ENCODE data around the gene SRSF12. TPM values are rescaled to one million over a fixed set of nuclear protein-coding genes. Genes with fewer than 3 reads are reported as not detected.
A peak's percentile ranks its signal among the peaks of the same experiment; 100 is the strongest.

SRSF12 gene
- total RNA-seq, 4 donors from 2014 or later, result under 0.01 to 1.7 (median 0.60) TPM; not detected in 1

DNA sequence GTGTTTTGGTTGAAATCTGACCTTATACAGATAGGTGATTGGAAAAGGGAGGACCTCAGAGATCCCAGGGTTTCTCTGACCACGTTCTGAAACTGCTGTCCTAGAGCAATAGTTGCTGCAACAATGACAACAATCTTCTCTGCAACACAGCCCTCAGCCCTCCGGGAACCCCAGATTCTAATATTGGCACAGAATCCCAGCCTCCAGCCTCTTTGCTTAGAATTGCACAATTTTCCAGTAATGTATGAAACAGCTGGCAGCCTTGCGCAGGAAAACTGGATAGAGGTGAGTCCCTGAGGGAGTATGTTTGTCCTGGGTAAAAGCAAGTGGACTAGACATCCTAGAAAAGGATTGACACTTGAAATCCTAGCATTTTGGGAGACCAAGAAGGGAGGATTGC lies 67.7 kb downstream of the SRSF12 start:
- TF ChIP-seq CTCF (IDR thresholded peaks at IDR 0.05) (no peak), EP300 (IDR thresholded peaks at IDR 0.05) (peak; percentile 31 to 96), POLR2A (IDR thresholded peaks at IDR 0.05) (no peak)
- H3K27ac ChIP-seq, result peak overlapping the region in 1 of 4 donors; percentile 9
- no peaks in the 10 kb centered on the region for H3K36me3 ChIP-seq
- WGBS, 2 donors, result 22 to 36% methylated on average over 3 of the region's 3 CpGs
- H3K4me1 ChIP-seq, result peaks cover 0 to 11% (median 5%) of the 10 kb centered on the region in 4 donors
- no peak overlapping the region for H3K4me3 ChIP-seq
- DNase-seq (ENCODE audit: low spot score in 2 of 2), result peak; percentile 56 to 84
- H3K9me3 ChIP-seq, result no peaks in the 10 kb centered on the region
- H3K27me3 ChIP-seq, result no peaks in the 10 kb centered on the region

DNA sequence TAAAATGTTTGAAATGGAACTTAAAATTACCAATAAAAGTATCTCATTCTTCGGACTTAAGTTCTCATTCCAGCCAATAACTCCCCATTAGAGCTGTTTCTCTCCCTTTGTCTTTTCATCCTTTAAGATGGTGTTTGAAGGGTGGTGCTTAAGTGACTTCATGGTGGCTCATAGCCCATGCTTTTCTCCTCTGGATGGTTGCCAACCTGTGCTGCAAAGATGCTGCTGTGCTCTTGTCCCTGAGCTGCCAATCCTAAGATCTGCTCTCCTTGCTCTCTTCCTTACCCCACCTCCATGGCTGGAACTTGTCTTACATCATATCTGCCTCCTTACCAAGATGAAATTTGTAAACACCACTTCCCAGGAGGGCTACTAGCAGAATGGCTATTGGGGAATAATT lies 68.9 kb downstream of the SRSF12 start:
- no peaks in the 10 kb centered on the region for H3K36me3 ChIP-seq
- no peak overlapping the region for H3K27ac ChIP-seq
- peak in 1 of 2 donors; percentile 24 for DNase-seq (ENCODE audit: low spot score in 2 of 2)

DNA sequence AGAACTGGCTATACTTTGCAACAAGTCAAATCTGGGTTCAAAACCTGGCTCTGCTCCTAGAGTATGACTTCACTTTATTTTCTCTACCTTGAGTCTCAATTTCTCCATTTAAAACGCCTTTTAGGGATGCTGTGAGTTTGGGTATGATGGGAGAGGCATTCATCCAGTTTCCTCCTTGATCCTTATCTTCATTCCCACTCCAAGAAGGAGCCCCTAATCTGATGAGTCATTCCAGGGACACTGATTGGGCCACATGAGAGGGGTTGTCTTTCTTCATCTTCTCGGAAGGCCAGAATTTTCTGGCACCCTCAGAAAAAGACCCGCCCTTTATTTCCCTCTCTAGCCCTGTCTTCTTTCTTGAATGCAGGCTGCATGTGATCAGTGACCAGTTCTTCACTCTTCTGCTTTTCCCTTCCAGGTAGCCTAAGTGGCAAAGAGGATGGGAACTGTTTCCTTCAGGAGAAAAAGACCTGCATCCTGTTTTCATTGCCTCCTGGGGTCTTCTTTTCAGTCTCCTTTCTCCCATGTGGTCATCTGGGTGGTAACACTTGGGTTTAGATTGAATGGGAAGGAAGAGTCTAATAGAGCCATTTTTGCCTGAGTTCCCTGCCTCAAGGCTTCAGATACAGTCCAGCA lies 69.5 kb downstream of the SRSF12 start:
- no peak for DNase-seq (ENCODE audit: low spot score in 2 of 2)
- no peaks in the 10 kb centered on the region for H3K27me3 ChIP-seq
- TF ChIP-seq POLR2A (IDR thresholded peaks at IDR 0.05) (no peak), EP300 (IDR thresholded peaks at IDR 0.05) (no peak), CTCF (IDR thresholded peaks at IDR 0.05) (no peak)
- no peak overlapping the region for H3K27ac ChIP-seq
- no peaks in the 10 kb centered on the region for H3K36me3 ChIP-seq
- H3K4me3 ChIP-seq, result no peak overlapping the region
- 82 to 87% methylated on average over 3 of the region's 3 CpGs for WGBS, 2 donors
- H3K4me1 ChIP-seq, result peaks cover 0 to 11% (median 5%) of the 10 kb centered on the region in 4 donors
- H3K9me3 ChIP-seq, result no peaks in the 10 kb centered on the region

More for the DNA sequence above, 68.9 kb downstream of the SRSF12 start:
- TF ChIP-seq CTCF (IDR thresholded peaks at IDR 0.05) (no peak), EP300 (IDR thresholded peaks at IDR 0.05) (no peak), POLR2A (IDR thresholded peaks at IDR 0.05) (no peak)
- no peaks in the 10 kb centered on the region for H3K9me3 ChIP-seq
- peaks cover 0 to 11% (median 5%) of the 10 kb centered on the region in 4 donors for H3K4me1 ChIP-seq
- H3K27me3 ChIP-seq, result no peaks in the 10 kb centered on the region
- no peak overlapping the region for H3K4me3 ChIP-seq
- 69 to 88% methylated on average over 1 of the region's 1 CpG for WGBS, 2 donors

GRCh38 chr6:89047473-89047872 lies 70.4 kb downstream of the SRSF12 start:
- Histone ChIP-seq H3K36me3 (no peaks in the 10 kb centered on the region), H3K27me3 (no peaks in the 10 kb centered on the region), H3K27ac (no peak overlapping the region), H3K9me3 (no peaks in the 10 kb centered on the region), H3K4me1 (peaks cover 0 to 11% (median 5%) of the 10 kb centered on the region in 4 donors), H3K4me3 (no peak overlapping the region)
- WGBS, 2 donors, result 50 to 62% methylated on average over 4 of the region's 4 CpGs
- TF ChIP-seq EP300 (IDR thresholded peaks at IDR 0.05) (no peak), CTCF (IDR thresholded peaks at IDR 0.05) (no peak), POLR2A (IDR thresholded peaks at IDR 0.05) (no peak)
- DNase-seq (ENCODE audit: low spot score in 2 of 2), result no peak

Small RNA genes within 50 kb of the gene (small RNA-seq; reads per million reads assigned to genes)
- gene RN7SL336P (not detected), gene RNU2-61P (1.0 reads per million, percentile 19 among the genes with 10 or more reads in this experiment)

Other genes with a start within 250 kb of the SRSF12 start
- gene RNGTT, start 154.5 kb downstream of the SRSF12 start, total RNA-seq, result 10 to 100 TPM; 13.9 to 20.5 (median 18.4) TPM
- 100 to 1,000 TPM; 220 to 264 (median 247) TPM for gene PNRC1, start 37.3 kb downstream of the SRSF12 start, total RNA-seq
- 10 to 100 TPM; 15.1 to 28.2 (median 19.3) TPM for gene PM20D2, start 28.0 kb upstream of the SRSF12 start, total RNA-seq
- gene GABRR1, start 99.3 kb upstream of the SRSF12 start, total RNA-seq, result not detected
- gene GABRR2, start 197.2 kb upstream of the SRSF12 start, total RNA-seq, result 1 to 10 TPM in 1 of 4 donors, under 1 TPM in 1, not detected in 2; 0.84 to 3.6 TPM
- 10 to 100 TPM; 25.3 to 30.4 (median 26.7) TPM for gene UBE2J1, start 234.7 kb upstream of the SRSF12 start, total RNA-seq